K562 (cell line): ENCODE measurements around the gene SORCS1. TPM values are rescaled to one million over a fixed set of nuclear protein-coding genes. Genes with fewer than 3 reads are reported as not detected.

Experiments used
- ATAC-seq: fragments of 200-7000 bp; cut with Tn5 transposase; 3 replicates; pipeline ENCODE4 v1.9.1; 2020; ENCODE audit warnings: moderate library complexity
- BruUV-seq: library from RNA; stranded (reverse); fragments of 400-500 nt; replicated peaks from 2 replicates; lab custom pipeline; 2021; lab: Mats Ljungman, UMichigan
- CTCF ChIA-PET: fragments of 300-600 bp; formaldehyde crosslinking; extraction: SDS; loops from one replicate; lab custom pipeline; 2021; ENCODE audit warnings: low intra/inter-chr PET ratio; lab: Yijun Ruan, JAX
- POLR2A ChIA-PET: fragments of 300-600, 350-650 bp; sonication (Branson Sonifier 250); formaldehyde crosslinking; extraction: SDS; loops from one replicate; lab custom pipeline; 2021; ENCODE audit warnings: antibody characterized with exemption, inconsistent platforms; lab: Yijun Ruan, JAX
- DNase-seq, 4 experiments: peaks; one replicate each; pipeline versions ENCODE4 v3.0.0 to v3.0.0-alpha.2; 2011 to 2018; ENCODE audit warnings: low spot score in 3 of 4, mixed read lengths in 3 of 4; ENCODE audit errors: extremely low read depth in 1 of 4
- FAIRE-seq: peaks from 2 replicates; lab custom pipeline; 2011; peaks lifted over from hg19 to GRCh38; lab: Jason Lieb, UNC
- H2AFZ ChIP-seq: 2 replicates; pipeline ENCODE4 v1.6.0; 2011; ENCODE audit warnings: low read depth, low read length, control low read depth, inconsistent platforms
- H3K27ac ChIP-seq: fragments of 200-600 bp; 3 replicates; pipeline ENCODE4 v1.8.0; 2011; ENCODE audit warnings: low read depth, mild to moderate bottlenecking, control low read depth, inconsistent platforms, low read length, moderate library complexity, mixed read lengths; ENCODE audit errors: extremely low read depth
- H3K27me3 ChIP-seq, 2 experiments: fragments of 300-600 bp in 1 of 2; 2 replicates in 1 of 2; 3 replicates in 1 of 2; pipeline versions ENCODE4 v1.6.0 to v1.8.0; 2011; ENCODE audit warnings: inconsistent platforms in 2 of 2, low read length in 2 of 2, mild to moderate bottlenecking in 1 of 2, mixed read lengths in 1 of 2, moderate library complexity in 1 of 2; ENCODE audit not compliant: control insufficient read depth in 2 of 2, insufficient read depth in 2 of 2
- H3K36me3 ChIP-seq: fragments of 300-600 bp; 3 replicates; pipeline ENCODE4 v1.8.0; 2011; ENCODE audit warnings: mild to moderate bottlenecking, low read length, inconsistent platforms; ENCODE audit not compliant: control insufficient read depth, insufficient read depth
- H3K4me1 ChIP-seq, 2 experiments: fragments of 200-600 bp in 1 of 2; replicated peaks in 1 of 2; 2 replicates in 1 of 2; 3 replicates in 1 of 2; pipeline versions ENCODE4 v1.5.1 to v1.8.0; 2011; ENCODE audit warnings: inconsistent platforms in 2 of 2, low read length in 2 of 2, mild to moderate bottlenecking in 1 of 2, mixed read lengths in 1 of 2, moderate library complexity in 1 of 2; ENCODE audit not compliant: control insufficient read depth in 2 of 2, insufficient read depth in 2 of 2
- H3K4me2 ChIP-seq: 2 replicates; pipeline ENCODE4 v1.6.1; 2011; ENCODE audit warnings: low read length, control low read depth, inconsistent platforms, mixed read lengths; ENCODE audit not compliant: insufficient read depth
- H3K4me3 ChIP-seq: fragments of 200-600 bp; sonication (generic), shearing (Covaris generic); 2 replicates; pipeline ENCODE4 v1.5.1; 2016; ENCODE audit warnings: control low read depth, inconsistent platforms
- H3K79me2 ChIP-seq: fragments of 200-600 bp; 3 replicates; pipeline ENCODE4 v1.8.0; 2011; ENCODE audit warnings: low read length, inconsistent platforms; ENCODE audit not compliant: control insufficient read depth, insufficient read depth
- H3K9ac ChIP-seq, 2 experiments: 2 replicates each; pipeline versions ENCODE4 v1.6.0 to v1.6.1; 2011; ENCODE audit warnings: low read depth in 2 of 2, low read length in 2 of 2, control low read depth in 1 of 2, inconsistent platforms in 1 of 2, mild to moderate bottlenecking in 1 of 2, mixed read lengths in 1 of 2; ENCODE audit not compliant: insufficient read depth in 1 of 2
- H3K9me1 ChIP-seq: one replicate; pipeline ENCODE4 v1.6.0; 2011; ENCODE audit warnings: inconsistent platforms, mild to moderate bottlenecking, low read length, moderate library complexity; ENCODE audit not compliant: control insufficient read depth, insufficient read depth
- H3K9me3 ChIP-seq: replicated peaks from 2 replicates; pipeline ENCODE4 v1.5.1; 2011; ENCODE audit warnings: low read depth, low read length, inconsistent platforms; ENCODE audit not compliant: control insufficient read depth, insufficient read depth
- H4K20me1 ChIP-seq: replicated peaks from 2 replicates; pipeline ENCODE4 v1.6.1; 2011; ENCODE audit warnings: low read length, inconsistent platforms, mixed read lengths; ENCODE audit not compliant: control insufficient read depth, insufficient read depth
- CBX2 ChIP-seq: fragments of 200-600 bp; sonication (generic); IDR thresholded peaks from one replicate; pipeline ENCODE4 v1.6.1; 2012; ENCODE audit warnings: mild to moderate bottlenecking, low read length, inconsistent platforms; ENCODE audit not compliant: insufficient read depth, poor library complexity, severe bottlenecking
- MXI1 ChIP-seq: IDR thresholded peaks from 2 replicates; pipeline ENCODE4 v1.6.1; 2011; ENCODE audit warnings: low read depth, mild to moderate bottlenecking, improper control_type of control experiment, low read length
- NR1H2 ChIP-seq: sonication (generic); formaldehyde crosslinking; IDR thresholded peaks from 2 replicates; pipeline ENCODE4 v1.4.0; 2020; ENCODE audit warnings: mild to moderate bottlenecking, missing genetic modification reagents
- POLR2AphosphoS5 ChIP-seq: IDR thresholded peaks from 2 replicates; pipeline ENCODE4 v1.6.1; 2011; ENCODE audit warnings: mild to moderate bottlenecking, low read depth, low read length, moderate library complexity; ENCODE audit not compliant: control insufficient read depth, insufficient read depth
- SMARCA4 ChIP-seq: fragments of 450-650 bp; IDR thresholded peaks from 2 replicates; pipeline ENCODE4 v1.6.1; 2016
- ZBED1 ChIP-seq: IDR thresholded peaks from 2 replicates; pipeline ENCODE4 v1.6.1; 2014
- ZFP30 ChIP-seq: fragments of 250-450 bp; sonication (Bioruptor Pico); IDR thresholded peaks from 2 replicates; pipeline ENCODE4 v1.8.0; 2022; ENCODE audit warnings: moderate library complexity, mild to moderate bottlenecking, inconsistent platforms, borderline replicate concordance
- ZNF165 ChIP-seq: fragments of 250-450 bp; sonication (Bioruptor Pico); IDR thresholded peaks from 2 replicates; pipeline ENCODE4 v1.4.0; 2020; ENCODE audit warnings: borderline replicate concordance
- ZNF324 ChIP-seq: fragments of 250-450 bp; sonication (Bioruptor Pico); IDR thresholded peaks from 2 replicates; pipeline ENCODE4 v1.4.0; 2020; ENCODE audit warnings: mild to moderate bottlenecking
- ZNF408 ChIP-seq: fragments of 250-450 bp; sonication (Bioruptor Pico); IDR thresholded peaks from 2 replicates; pipeline ENCODE4 v1.4.0; 2020; ENCODE audit warnings: low read depth, mild to moderate bottlenecking, moderate library complexity
- ZNF778 ChIP-seq: fragments of 450-650 bp; formaldehyde crosslinking; IDR thresholded peaks from 2 replicates; pipeline ENCODE4 v1.4.0; 2020; ENCODE audit warnings: mild to moderate bottlenecking, moderate library complexity
- WGBS: fragments of 100-300 bp; shearing (Covaris generic); methylation state at CpG from one replicate; pipeline ENCODE4 v1.1.6; 2016; ENCODE audit warnings: low coverage, mixed read lengths; ENCODE audit not compliant: insufficient coverage; ENCODE audit errors: missing lambda C conversion rate; 5-methylcytosine and 5-hydroxymethylcytosine counted together
- in situ Hi-C: fragments of 300-500 bp; cut with MboI; formaldehyde crosslinking; loops from 4 replicates; pipeline ENCODE4 v1.15.0; 2018; ENCODE audit warnings: inconsistent platforms, mixed read lengths
- intact Hi-C: fragments of 100-400 bp; cut with micrococcal nuclease; formaldehyde crosslinking; loops from 2 replicates; pipeline ENCODE4 v1.14.2; 2022
- polyA plus RNA-seq, 8 experiments: library from polyadenylated mRNA; depleted of rRNA in 4 of 8; stranded (reverse) in 5 of 8; unstranded in 3 of 8; fragments of >200 nt; fragmentation: Nextera tagmentation in 2 of 8; fragmentation: Illumina TruSeq in 1 of 8; extraction: Ambion mirVana in 2 of 8; extraction: Trizol in 1 of 8; gene quantifications; 2 replicates each; pipeline versions ENCODE4 v1.2.1 to v1.2.3, GENCODE V29; 2011 to 2014; ENCODE audit warnings: inconsistent platforms in 1 of 8, missing spikeins in 1 of 8
- total RNA-seq, 7 experiments: library from RNA; depleted of rRNA in 6 of 7; stranded (reverse); fragments of >200 nt in 6 of 7; fragmentation: Illumina TruSeq in 2 of 7; extraction: Trizol in 2 of 7; gene quantifications; 2 replicates each; pipeline versions ENCODE4 v1.2.1 to v1.2.3, GENCODE V29; 2011 to 2021; ENCODE audit warnings: low replicate concordance in 1 of 7
- TF ChIP-seq, protein P1 (sequence below): fragments of 450-650 bp; IDR thresholded peaks from 2 replicates; pipeline ENCODE4 v1.6.1; 2014; ENCODE audit warnings: low read depth, mild to moderate bottlenecking, moderate library complexity, borderline replicate concordance

Gene SORCS1
- total and polyA plus RNA-seq, 9 of the 15 experiments (the other 6 are each of a cell fraction or from before 2014, with no cell fraction given) = 1.5 to 3.9 (median 2.7) TPM

DNA sequence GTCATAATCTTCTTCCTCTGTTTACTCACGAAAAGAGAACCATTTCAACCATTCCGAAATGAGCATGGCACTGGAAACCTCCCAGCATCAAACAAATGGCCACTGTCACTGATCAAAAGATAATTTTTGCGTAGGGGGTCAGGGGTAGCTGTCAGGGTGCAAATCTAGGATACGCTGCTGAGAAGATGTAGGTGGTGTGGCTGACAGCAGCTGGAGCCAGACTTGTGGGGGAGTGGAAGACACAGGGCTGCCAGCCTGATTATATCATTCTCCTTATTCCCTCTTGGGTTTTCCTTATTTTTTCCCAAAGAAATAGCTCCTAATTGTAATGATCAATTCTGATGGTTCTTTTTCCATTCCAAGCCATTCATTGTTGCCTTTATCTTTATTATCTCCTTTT lies 266.1 kb downstream of the SORCS1 start (continued):
- no peak for TF ChIP-seq ZNF778 (CRISPR knock-in tag)
- TF ChIP-seq, all 486 proteins: peak for 0

DNA sequence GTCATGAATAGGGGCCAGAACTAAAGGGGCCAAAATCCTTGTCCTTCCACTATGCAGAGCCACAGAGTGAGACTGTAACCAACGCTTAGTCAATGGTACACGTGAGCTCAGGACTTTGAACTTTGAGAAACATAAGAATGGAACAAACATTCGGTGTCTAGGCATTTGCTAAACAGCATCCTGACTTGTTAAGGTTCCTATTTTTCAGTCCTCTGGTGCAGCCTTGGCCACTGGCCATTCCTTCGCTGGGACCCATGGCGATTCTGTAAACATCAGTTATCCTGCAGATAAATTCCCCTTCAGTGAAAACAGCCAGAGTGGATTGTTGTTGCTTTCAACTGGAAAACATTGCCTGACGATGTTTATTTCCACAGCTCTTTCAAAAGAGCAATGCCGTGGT lies 266.8 kb downstream of the SORCS1 start:
- no peak overlapping the region for H3K4me3 ChIP-seq
- no peaks in the 10 kb centered on the region for H3K36me3 ChIP-seq
- intact Hi-C loops = no loop called here
- BruUV-seq = no TSS peak
- H3K27me3 ChIP-seq = no peaks in the 10 kb centered on the region
- no peaks in the 10 kb centered on the region for H3K9me3 ChIP-seq
- no peak for DNase-seq
- H3K9me1 ChIP-seq = no peaks in the 10 kb centered on the region
- TF ChIP-seq ZNF165 (no peak), ZBED1 (no peak), MXI1 (no peak), ZNF408 (no peak), ZFP30 (CRISPR knock-in tag) (no peak), ZNF324 (no peak), SMARCA4 (no peak), CBX2 (no peak), POLR2AphosphoS5 (no peak), NR1H2 (CRISPR knock-in tag) (no peak)
- TF ChIP-seq, protein P1, sequence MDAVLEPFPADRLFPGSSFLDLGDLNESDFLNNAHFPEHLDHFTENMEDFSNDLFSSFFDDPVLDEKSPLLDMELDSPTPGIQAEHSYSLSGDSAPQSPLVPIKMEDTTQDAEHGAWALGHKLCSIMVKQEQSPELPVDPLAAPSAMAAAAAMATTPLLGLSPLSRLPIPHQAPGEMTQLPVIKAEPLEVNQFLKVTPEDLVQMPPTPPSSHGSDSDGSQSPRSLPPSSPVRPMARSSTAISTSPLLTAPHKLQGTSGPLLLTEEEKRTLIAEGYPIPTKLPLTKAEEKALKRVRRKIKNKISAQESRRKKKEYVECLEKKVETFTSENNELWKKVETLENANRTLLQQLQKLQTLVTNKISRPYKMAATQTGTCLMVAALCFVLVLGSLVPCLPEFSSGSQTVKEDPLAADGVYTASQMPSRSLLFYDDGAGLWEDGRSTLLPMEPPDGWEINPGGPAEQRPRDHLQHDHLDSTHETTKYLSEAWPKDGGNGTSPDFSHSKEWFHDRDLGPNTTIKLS = no peak
- TF ChIP-seq, all 486 proteins: peak for 0
- ChIA-PET POLR2A (no interaction called here), CTCF (no interaction called here)
- FAIRE-seq (no peak), ATAC-seq (no peak)
- Histone ChIP-seq H3K79me2 (no peaks in the 10 kb centered on the region), H4K20me1 (no peaks in the 10 kb centered on the region), H3K4me2 (no peak overlapping the region), H3K9ac (no peak overlapping the region), H2AFZ (no peak overlapping the region; the same call in 1 of the 2 replicates), H3K27ac (no peak overlapping the region), H3K4me1 (peaks cover 0 to 11% of the 10 kb centered on the region in 2 experiments; a peak in 1 of 5 replicates)
- WGBS = 9% methylated on average over 7 of the region's 7 CpGs
- in situ Hi-C loops = no loop called here
